Measurements from ENCODE around the gene PSAPL1. TPM values are rescaled to one million over a fixed set of nuclear protein-coding genes. Genes with fewer than 3 reads are reported as not detected.

Gene PSAPL1
- total RNA-seq, 1 donor from 2014 or later, result 0.14 TPM

DNA sequence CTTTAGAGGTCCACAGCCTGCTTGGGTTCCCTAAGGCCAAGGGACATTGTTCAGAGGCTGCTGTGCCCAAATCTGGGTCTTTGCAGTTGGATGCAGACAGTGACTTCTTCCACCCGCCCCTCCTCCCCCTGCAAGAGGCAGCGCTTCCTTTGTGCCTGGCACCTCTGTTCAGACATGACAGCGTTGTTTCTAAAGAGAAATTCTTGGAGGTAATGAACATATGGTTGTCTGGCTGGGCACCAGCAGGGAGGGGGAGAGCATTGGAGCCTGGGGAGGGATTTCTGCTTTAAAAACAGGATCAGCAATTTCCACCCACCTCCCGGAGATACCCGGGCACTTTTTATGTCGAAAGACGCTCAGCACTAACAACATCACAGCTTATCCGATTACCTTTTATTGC is 51.5 kb downstream of the PSAPL1 start:
- H3K36me3 ChIP-seq, result no peaks in the 10 kb centered on the region
- DNase-seq (peak; percentile 12), ATAC-seq (no peak)
- H3K27me3 ChIP-seq, result no peaks in the 10 kb centered on the region
- intact Hi-C loops (cut with DNase I), result no loop called here
- TF ChIP-seq, protein P1, sequence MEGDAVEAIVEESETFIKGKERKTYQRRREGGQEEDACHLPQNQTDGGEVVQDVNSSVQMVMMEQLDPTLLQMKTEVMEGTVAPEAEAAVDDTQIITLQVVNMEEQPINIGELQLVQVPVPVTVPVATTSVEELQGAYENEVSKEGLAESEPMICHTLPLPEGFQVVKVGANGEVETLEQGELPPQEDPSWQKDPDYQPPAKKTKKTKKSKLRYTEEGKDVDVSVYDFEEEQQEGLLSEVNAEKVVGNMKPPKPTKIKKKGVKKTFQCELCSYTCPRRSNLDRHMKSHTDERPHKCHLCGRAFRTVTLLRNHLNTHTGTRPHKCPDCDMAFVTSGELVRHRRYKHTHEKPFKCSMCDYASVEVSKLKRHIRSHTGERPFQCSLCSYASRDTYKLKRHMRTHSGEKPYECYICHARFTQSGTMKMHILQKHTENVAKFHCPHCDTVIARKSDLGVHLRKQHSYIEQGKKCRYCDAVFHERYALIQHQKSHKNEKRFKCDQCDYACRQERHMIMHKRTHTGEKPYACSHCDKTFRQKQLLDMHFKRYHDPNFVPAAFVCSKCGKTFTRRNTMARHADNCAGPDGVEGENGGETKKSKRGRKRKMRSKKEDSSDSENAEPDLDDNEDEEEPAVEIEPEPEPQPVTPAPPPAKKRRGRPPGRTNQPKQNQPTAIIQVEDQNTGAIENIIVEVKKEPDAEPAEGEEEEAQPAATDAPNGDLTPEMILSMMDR (IDR thresholded peaks at IDR 0.05), result no peak
- no peaks in the 10 kb centered on the region for H3K4me1 ChIP-seq
- no peak overlapping the region for H3K27ac ChIP-seq
- no peak overlapping the region for H3K4me3 ChIP-seq
- H3K9me3 ChIP-seq, result no peaks in the 10 kb centered on the region

DNA sequence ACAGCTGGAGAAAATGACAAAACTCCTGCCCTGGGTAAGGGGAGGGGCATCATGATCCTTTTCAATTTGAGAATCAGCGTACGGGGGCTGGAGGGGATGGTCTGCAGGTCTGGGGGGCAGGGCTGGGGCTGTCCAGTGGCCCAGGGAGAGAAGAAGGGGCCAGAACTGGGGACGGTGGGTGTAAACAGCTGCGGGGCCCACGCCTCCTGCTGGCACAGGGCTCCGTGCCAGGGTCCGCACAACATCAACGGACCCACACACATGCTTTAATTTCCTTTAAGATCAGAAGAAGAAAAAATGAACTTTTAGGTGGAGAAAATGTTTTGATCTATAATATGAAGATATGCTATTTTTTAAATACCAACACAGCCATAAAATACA is 52.1 kb downstream of the PSAPL1 start:
- Histone ChIP-seq H3K27ac (no peak overlapping the region), H3K36me3 (no peaks in the 10 kb centered on the region), H3K4me3 (no peak overlapping the region), H3K9me3 (no peaks in the 10 kb centered on the region), H3K4me1 (no peaks in the 10 kb centered on the region), H3K27me3 (no peaks in the 10 kb centered on the region)
- no peak for ATAC-seq
- TF ChIP-seq, protein P1 (IDR thresholded peaks at IDR 0.05), result no peak
- no peak for DNase-seq
- intact Hi-C loops (cut with DNase I), result no loop called here

DNA sequence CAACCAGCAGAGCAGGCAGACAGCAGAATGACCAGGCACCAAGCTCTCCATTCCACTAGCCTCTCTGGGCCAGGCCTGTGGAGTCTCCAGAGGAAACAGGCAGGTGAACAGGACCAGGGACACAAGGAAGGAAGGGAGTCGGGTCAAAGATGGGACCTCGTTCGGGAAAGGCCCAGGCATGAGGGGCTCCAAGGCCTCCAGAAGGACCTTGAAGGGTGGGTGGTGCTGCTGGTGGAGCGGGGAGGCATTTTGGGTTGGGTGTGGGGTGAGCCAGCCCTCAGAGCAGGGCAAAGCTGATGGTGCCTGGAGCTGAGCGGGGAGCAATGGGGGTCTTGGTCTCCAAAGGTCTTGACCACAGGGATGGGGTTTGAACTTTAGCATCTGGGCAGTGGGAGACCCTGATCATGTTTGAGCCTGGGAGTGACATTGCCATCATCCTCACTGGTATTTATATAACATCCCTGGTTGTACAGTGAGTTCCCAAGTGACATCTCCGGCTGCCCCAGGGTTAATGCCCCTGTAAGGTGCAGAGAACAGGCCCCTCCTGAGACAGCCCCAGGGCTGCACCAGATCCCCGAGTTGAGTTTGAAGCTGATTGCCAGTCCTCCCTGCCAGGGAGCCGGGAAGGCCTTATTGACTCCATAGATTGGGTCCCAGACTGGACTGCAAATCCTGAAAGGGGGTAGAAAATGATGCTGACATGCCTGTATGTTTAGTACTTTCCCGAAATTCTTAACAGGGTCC is 52.7 kb downstream of the PSAPL1 start:
- no peaks in the 10 kb centered on the region for H3K36me3 ChIP-seq
- H3K9me3 ChIP-seq, result no peaks in the 10 kb centered on the region
- intact Hi-C loops (cut with DNase I), result no loop called here
- ATAC-seq, result no peak
- no peak overlapping the region for H3K4me3 ChIP-seq
- H3K27me3 ChIP-seq, result no peaks in the 10 kb centered on the region
- no peaks in the 10 kb centered on the region for H3K4me1 ChIP-seq
- no peak overlapping the region for H3K27ac ChIP-seq
- TF ChIP-seq, protein P1 (IDR thresholded peaks at IDR 0.05), result no peak
- DNase-seq, result peak; percentile 47

DNA sequence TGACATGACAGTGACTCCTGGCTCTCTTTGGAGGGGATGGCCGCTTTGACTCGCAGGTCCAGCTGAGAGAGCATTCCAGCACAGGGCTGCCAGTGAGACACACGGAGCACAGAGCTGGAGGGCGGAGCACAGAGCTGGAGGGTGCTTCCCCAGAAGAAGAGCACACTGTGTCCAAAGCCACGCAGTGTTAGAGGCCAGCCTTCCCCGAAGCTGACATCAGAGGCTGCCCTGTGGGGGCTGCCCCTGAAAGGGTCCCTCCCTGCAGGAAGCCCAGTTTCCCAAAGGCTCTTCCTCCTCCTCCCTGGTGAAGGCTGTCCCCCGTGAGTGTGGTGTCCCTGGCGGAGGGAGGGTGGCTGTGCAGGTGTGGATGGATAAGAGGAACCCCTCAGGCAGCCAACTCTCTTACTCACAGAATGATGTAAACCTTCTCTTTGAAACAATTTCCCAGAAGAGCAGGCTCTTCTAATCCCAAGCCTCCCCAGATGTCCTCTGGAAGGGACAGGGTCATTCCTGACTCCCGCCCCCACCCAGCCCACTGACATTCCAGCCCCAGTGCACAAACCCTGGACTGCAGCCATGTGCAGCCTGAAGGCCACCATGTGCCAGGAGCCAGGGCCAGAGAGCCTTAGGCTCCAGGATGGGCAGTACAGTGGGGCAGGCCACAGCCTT is 53.4 kb downstream of the PSAPL1 start:
- peak; percentile 17 for ATAC-seq

More for the DNA sequence above, 53.4 kb downstream of the PSAPL1 start:
- no peaks in the 10 kb centered on the region for H3K36me3 ChIP-seq
- H3K4me1 ChIP-seq, result no peaks in the 10 kb centered on the region
- H3K4me3 ChIP-seq, result no peak overlapping the region
- no peak overlapping the region for H3K27ac ChIP-seq
- H3K27me3 ChIP-seq, result no peaks in the 10 kb centered on the region
- DNase-seq, result peak; percentile 44
- H3K9me3 ChIP-seq, result no peaks in the 10 kb centered on the region
- TF ChIP-seq, protein P1 (IDR thresholded peaks at IDR 0.05), result no peak
- intact Hi-C loops (cut with DNase I), result no loop called here

Small RNAs within 50 kb of the gene (microRNA-seq; reads per million reads assigned to microRNA genes)
- gene MIR4274 (ENCODE audit: borderline microRNAs expressed), result not detected

Other genes with a start within 250 kb of the PSAPL1 start
- 7.2 TPM for gene SORCS2, start 242.4 kb downstream of the PSAPL1 start, total RNA-seq

All from upper lobe of right lung (tissue), 1 donor.